AG04450 (cell line): ENCODE results near the gene LRPAP1. TPM values are rescaled to one million over a fixed set of nuclear protein-coding genes. Genes with fewer than 3 reads are reported as not detected.

Experiments used
- CTCF ChIA-PET: fragments of 300-600, 350-600 bp; formaldehyde crosslinking; extraction: SDS; loops from one replicate; lab custom pipeline; 2022; ENCODE audit warnings: antibody characterized with exemption, inconsistent platforms; lab: Charles Lee
- POLR2A ChIA-PET: fragments of 350-600 bp; formaldehyde crosslinking; extraction: SDS; loops from one replicate; lab custom pipeline; 2021; ENCODE audit warnings: antibody characterized with exemption, inconsistent platforms; lab: Yijun Ruan, JAX
- DNase-seq: peaks from one replicate; pipeline ENCODE4 v3.0.0-alpha.2; 2011; ENCODE audit warnings: low read depth, low spot score
- H3K27ac ChIP-seq: one replicate; pipeline ENCODE4 v1.5.1; 2012; ENCODE audit warnings: low read depth, low read length, control low read depth
- H3K27me3 ChIP-seq: one replicate; pipeline ENCODE4 v1.6.0; 2012; ENCODE audit warnings: low read length; ENCODE audit not compliant: control insufficient read depth, insufficient read depth
- H3K4me3 ChIP-seq: 2 replicates; pipeline ENCODE4 v1.5.1; 2011; ENCODE audit warnings: mild to moderate bottlenecking, low read depth, low read length, control low read depth
- H3K9me3 ChIP-seq: 2 replicates; pipeline ENCODE4 v1.5.1; 2012; ENCODE audit warnings: low read length; ENCODE audit not compliant: control insufficient read depth, insufficient read depth
- polyA plus RNA-seq: library from polyadenylated mRNA; depleted of rRNA; stranded (reverse); fragments of >200 nt; gene quantifications from 2 replicates; pipeline ENCODE4 v1.2.3, GENCODE V29; 2011
- TF ChIP-seq, protein P1 (sequence below): IDR thresholded peaks from 2 replicates; pipeline ENCODE4 v1.5.1; 2011; ENCODE audit warnings: low read depth, low read length, control low read depth, inconsistent platforms

LRPAP1 gene
- polyA plus RNA-seq, 1 experiment: 150 TPM

DNA sequence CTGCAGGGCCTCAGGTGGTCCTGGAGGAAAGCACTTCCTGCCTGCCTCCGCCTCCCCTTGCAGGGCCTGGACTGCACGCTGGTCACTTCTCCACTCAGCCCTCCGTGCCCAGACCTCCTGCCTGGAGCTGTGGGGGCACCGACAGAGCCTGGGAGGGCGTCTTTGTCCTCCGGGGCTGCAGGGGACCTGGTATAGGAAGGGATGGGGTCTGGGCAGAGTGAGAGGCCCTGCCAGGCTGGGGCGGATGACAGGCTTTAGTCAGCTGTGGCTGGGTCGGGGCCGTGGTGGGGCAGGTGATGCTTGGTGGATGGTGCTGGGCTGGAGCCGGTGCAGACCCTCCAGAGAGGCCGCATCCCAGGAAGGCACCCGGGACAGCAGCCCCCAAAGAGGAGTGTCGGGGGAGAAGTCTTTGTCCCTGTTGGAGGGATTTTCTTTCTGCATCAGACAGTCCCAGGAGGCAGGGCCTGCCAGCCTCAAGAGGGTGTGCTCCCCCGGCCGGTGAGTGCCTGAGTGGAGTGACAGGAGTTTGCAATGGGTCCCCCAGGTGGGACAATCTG is 67.8 kb downstream of the LRPAP1 start:
- no peak overlapping the region for H3K27ac ChIP-seq
- peaks cover 14% of the 10 kb centered on the region for H3K9me3 ChIP-seq
- DNase-seq: no peak
- TF ChIP-seq, protein P1, sequence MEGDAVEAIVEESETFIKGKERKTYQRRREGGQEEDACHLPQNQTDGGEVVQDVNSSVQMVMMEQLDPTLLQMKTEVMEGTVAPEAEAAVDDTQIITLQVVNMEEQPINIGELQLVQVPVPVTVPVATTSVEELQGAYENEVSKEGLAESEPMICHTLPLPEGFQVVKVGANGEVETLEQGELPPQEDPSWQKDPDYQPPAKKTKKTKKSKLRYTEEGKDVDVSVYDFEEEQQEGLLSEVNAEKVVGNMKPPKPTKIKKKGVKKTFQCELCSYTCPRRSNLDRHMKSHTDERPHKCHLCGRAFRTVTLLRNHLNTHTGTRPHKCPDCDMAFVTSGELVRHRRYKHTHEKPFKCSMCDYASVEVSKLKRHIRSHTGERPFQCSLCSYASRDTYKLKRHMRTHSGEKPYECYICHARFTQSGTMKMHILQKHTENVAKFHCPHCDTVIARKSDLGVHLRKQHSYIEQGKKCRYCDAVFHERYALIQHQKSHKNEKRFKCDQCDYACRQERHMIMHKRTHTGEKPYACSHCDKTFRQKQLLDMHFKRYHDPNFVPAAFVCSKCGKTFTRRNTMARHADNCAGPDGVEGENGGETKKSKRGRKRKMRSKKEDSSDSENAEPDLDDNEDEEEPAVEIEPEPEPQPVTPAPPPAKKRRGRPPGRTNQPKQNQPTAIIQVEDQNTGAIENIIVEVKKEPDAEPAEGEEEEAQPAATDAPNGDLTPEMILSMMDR: no peak
- H3K27me3 ChIP-seq: peaks cover 41% of the 10 kb centered on the region
- ChIA-PET CTCF (no interaction called here), POLR2A (no interaction called here)
- no peak overlapping the region for H3K4me3 ChIP-seq

DNA sequence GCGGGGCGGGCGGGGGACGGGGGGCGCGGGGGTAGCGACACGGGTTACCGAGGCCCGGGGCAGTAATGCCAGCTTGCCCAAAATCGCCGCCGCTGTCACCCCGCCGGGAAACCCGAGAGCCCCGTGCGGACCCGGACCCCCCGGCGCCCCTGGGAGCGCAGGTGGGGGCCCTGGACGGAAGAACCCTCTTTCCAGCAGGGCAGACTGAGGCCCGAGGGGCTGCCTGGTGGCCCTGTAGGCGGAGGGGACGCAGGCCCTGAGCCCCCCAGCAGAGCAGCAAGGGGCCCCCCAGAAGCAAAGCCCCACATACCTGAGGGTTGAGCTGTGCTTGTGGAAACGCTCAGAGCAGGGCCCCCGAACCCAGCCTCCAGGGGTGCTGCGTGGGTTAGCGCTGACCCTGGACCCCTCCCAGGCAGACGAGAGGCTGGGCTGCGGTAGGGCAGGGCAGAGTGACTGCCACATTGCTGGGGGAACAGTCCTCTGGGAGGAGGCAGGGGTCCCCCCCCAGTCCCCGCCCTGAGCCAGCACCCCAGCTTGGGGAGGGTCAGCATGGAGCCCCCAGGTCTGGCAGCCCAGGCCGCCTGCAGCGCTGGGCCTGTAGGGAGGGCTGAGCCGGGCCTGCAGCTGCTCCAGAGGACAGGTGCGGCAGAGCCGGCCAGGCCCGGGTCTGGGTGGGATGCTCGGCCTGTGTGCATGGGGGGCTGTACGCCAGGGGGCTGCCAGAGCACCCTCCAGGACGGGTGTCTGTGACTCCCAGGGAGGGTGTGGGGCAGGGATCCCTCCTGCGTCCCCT is 68.5 kb downstream of the LRPAP1 start:
- Histone ChIP-seq H3K27me3 (peaks cover 43% of the 10 kb centered on the region), H3K27ac (no peak overlapping the region), H3K9me3 (peaks cover 11% of the 10 kb centered on the region), H3K4me3 (no peak overlapping the region)
- ChIA-PET POLR2A (no interaction called here), CTCF (no interaction called here)
- DNase-seq: no peak
- TF ChIP-seq, protein P1: no peak

DNA sequence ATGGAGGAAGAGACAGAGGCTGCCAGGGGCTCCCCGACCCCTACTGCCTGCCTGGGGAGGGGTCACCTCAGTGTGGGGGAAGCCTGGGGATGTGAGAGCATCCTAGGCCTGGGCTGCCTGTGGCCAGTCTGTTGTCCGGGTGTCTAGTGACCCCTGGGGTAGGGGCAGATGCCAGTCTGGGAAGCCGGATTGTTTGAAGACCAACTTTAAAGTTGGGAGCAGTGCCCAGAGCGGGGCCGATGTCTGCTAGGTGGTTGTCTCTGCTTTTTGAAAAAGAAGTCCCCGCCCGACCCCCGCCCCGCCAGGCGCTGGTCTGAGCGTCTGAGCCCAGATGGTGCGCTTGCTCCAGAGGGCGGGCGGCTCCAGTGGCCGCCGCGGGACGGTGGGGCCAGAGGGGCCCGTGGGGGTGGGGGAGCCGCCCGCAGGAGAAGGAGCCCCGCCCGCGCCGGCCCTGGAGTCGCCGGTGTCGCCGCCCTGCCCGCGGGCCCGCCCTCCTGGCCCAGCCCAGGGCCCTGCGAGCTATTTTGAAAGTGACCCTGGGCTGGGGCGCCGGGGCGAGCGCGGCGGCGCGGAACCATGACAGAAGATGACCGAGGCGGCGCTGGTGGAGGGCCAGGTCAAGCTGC is 69.3 kb downstream of the LRPAP1 start, which contains the start of gene DOK7:
Gene DOK7, plus strand, starts transcription at position 517 of the 626 bp plus-strand sequence. Its CDS starts 70 bp downstream, at position 587.
- TF ChIP-seq, protein P1: no peak
- peaks cover 3% of the 10 kb centered on the region for H3K9me3 ChIP-seq
- CTCF ChIA-PET: no interaction called here
- peak within 1 kb of the TSS; percentile 25; the same call in 1 of the 2 replicates for H3K4me3 ChIP-seq
- POLR2A ChIA-PET: interaction anchor here (0.8 kb wide), 1 partner anchor 10 kb away, joined by 3 read pairs; no protein-coding TSS in a partner anchor
- H3K27me3 ChIP-seq: peaks cover 46% of the 10 kb centered on the region
- no peak for DNase-seq
- H3K27ac ChIP-seq: no peak within 1 kb of the TSS

DNA sequence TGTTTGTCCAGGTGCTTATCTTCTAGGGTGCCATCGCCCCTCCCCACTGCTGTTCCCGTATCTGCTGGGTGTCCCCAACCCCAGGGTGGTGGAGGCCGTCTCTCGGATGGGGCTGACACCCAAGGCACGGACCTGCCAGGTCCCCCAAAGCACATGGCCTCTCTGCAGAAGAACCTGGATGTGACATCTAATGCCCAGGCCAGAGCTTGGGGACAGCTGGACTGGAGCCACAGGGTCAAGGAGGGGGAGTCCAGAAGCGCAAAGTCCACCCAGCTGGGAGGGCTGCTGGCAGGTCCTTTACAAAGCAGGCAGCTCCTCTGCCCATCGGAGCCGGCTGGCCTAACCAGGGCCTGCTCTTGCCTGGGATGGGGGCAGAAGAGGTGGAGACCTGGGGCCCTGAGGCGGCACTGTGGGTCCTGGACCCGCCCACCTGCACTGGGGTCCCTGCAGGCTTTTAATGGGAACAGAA is 69.9 kb downstream of the LRPAP1 start:
- DNase-seq: no peak
- H3K27me3 ChIP-seq: peaks cover 46% of the 10 kb centered on the region
- ChIA-PET POLR2A (interaction anchor here (0.8 kb wide), 1 partner anchor 10 kb away, joined by 3 read pairs; no protein-coding TSS in a partner anchor), CTCF (no interaction called here)
- TF ChIP-seq, protein P1: no peak
- H3K4me3 ChIP-seq: no peak overlapping the region
- no peak overlapping the region for H3K27ac ChIP-seq
- H3K9me3 ChIP-seq: no peaks in the 10 kb centered on the region; the same call in 1 of the 2 replicates
